ENCODE results near the gene TST.

- TF ChIP-seq, protein P1, sequence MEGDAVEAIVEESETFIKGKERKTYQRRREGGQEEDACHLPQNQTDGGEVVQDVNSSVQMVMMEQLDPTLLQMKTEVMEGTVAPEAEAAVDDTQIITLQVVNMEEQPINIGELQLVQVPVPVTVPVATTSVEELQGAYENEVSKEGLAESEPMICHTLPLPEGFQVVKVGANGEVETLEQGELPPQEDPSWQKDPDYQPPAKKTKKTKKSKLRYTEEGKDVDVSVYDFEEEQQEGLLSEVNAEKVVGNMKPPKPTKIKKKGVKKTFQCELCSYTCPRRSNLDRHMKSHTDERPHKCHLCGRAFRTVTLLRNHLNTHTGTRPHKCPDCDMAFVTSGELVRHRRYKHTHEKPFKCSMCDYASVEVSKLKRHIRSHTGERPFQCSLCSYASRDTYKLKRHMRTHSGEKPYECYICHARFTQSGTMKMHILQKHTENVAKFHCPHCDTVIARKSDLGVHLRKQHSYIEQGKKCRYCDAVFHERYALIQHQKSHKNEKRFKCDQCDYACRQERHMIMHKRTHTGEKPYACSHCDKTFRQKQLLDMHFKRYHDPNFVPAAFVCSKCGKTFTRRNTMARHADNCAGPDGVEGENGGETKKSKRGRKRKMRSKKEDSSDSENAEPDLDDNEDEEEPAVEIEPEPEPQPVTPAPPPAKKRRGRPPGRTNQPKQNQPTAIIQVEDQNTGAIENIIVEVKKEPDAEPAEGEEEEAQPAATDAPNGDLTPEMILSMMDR (IDR thresholded peaks at IDR 0.05; ENCODE audit: insufficient read depth, low read length, poor library complexity, severe bottlenecking): no peak
- TF ChIP-seq EZH2phosphoT487 (conservative IDR thresholded peaks at IDR 0.05; ENCODE audit: low read length): no peak
These were observed 52.3 kb downstream of the TST start for GRCh38 chr22:36966851-36967540.
